Measurements from ENCODE around the gene GPR173. TPM values are rescaled to one million over a fixed set of nuclear protein-coding genes. Genes with fewer than 3 reads are reported as not detected.

GPR173 gene
- total RNA-seq, 1 donor from 2014 or later, result 2.1 TPM

Small RNAs within 50 kb of the gene (small RNA-seq; reads per million reads assigned to genes)
- not detected for gene AL591212.2

Other genes starting within 250 kb of the GPR173 start
- gene XAGE5, start 237.5 kb upstream of the GPR173 start, total RNA-seq, result not detected
- gene XAGE3, start 180.7 kb upstream of the GPR173 start, total RNA-seq, result not detected
- 21.9 TPM for gene FAM156B, start 151.5 kb upstream of the GPR173 start, total RNA-seq
- gene FAM156A, start 90.3 kb upstream of the GPR173 start, total RNA-seq, result 3.7 TPM
- 7.3 TPM for gene TSPYL2, start 33.6 kb downstream of the GPR173 start, total RNA-seq
- 12.0 TPM for gene KANTR, start 45.4 kb downstream of the GPR173 start, total RNA-seq
- 54.3 TPM for gene KDM5C, start 176.4 kb downstream of the GPR173 start, total RNA-seq
- 3.1 TPM for gene IQSEC2, start 232.8 kb downstream of the GPR173 start, total RNA-seq

Measured in skeletal muscle tissue (tissue), 2 donors.